HG02678 (cell line): ENCODE results near the gene ITGA2.

Experiments used
- ATAC-seq: cut with Tn5 transposase; IDR thresholded peaks from one replicate; pipeline ENCODE4 v1.9.1; 2021; ENCODE audit warnings: mild to moderate bottlenecking, moderate library complexity; ENCODE audit not compliant: unreplicated experiment

Gene ITGA2

GRCh38 chr5:52988335-52989024, 672 bp upstream of the ITGA2 start:
- ATAC-seq = no peak

GRCh38 chr5:52989781-52990527, 802 bp downstream of the ITGA2 start:
- ATAC-seq = peak; percentile 30

GRCh38 chr5:52990528-52990925, 1.4 kb downstream of the ITGA2 start:
- ATAC-seq = no peak

- ATAC-seq = no peak
Measured at GRCh38 chr5:52993367-52993766, 4.2 kb downstream of the ITGA2 start.

GRCh38 chr5:52994266-52994665, 5.1 kb downstream of the ITGA2 start:
- ATAC-seq = no peak

- ATAC-seq = no peak
Measured at GRCh38 chr5:52995095-52995494, 5.9 kb downstream of the ITGA2 start.

- ATAC-seq = no peak
Measured at GRCh38 chr5:52995914-52996313, 6.8 kb downstream of the ITGA2 start.

- ATAC-seq = no peak
Measured at GRCh38 chr5:52996979-52997378, 7.8 kb downstream of the ITGA2 start.

GRCh38 chr5:52997424-52997823, 8.3 kb downstream of the ITGA2 start:
- ATAC-seq = no peak

GRCh38 chr5:52998552-52999313, 9.6 kb downstream of the ITGA2 start:
- ATAC-seq = peak; percentile 44

GRCh38 chr5:52999344-52999949, 10.3 kb downstream of the ITGA2 start:
- no peak for ATAC-seq

GRCh38 chr5:53001541-53001940, 12.4 kb downstream of the ITGA2 start:
- ATAC-seq = no peak

- no peak for ATAC-seq
Measured at GRCh38 chr5:53002491-53002890, 13.3 kb downstream of the ITGA2 start.

GRCh38 chr5:53003144-53003543, 14.0 kb downstream of the ITGA2 start:
- no peak for ATAC-seq

GRCh38 chr5:53006911-53007890, 18.0 kb downstream of the ITGA2 start:
- no peak for ATAC-seq

- ATAC-seq = peak; percentile 84
Measured at GRCh38 chr5:53008751-53009150, 19.6 kb downstream of the ITGA2 start.

GRCh38 chr5:53009816-53010215, 20.7 kb downstream of the ITGA2 start:
- no peak for ATAC-seq

- ATAC-seq = no peak
Measured at GRCh38 chr5:53010814-53011213, 21.7 kb downstream of the ITGA2 start.

GRCh38 chr5:53011233-53011632, 22.1 kb downstream of the ITGA2 start:
- ATAC-seq = no peak

GRCh38 chr5:53013857-53014256, 24.7 kb downstream of the ITGA2 start:
- no peak for ATAC-seq
